Measurements from ENCODE around the gene CBX4.

- no peak for TF ChIP-seq CTCF (IDR thresholded peaks at IDR 0.05)
- TF ChIP-seq POLR2A (IDR thresholded peaks at IDR 0.05), result no peak
Measured at GRCh38 chr17:79819085-79819484, 20.2 kb downstream of the CBX4 start.
